Fibroblast of skin of back (primary cell): ENCODE data around the gene TMEM126A. TPM values are rescaled to one million over a fixed set of nuclear protein-coding genes. Genes with fewer than 3 reads are reported as not detected.
"Not testable (repeated sequence)": the region's sequence is repeated elsewhere in the genome, so short reads cannot be mapped to it uniquely, and the experiment has no call there.

Experiments used
- DNase-seq: peaks from one replicate; pipeline ENCODE4 v3.0.0-alpha.2; 2013
- polyA plus RNA-seq, 2 experiments: library from polyadenylated mRNA; unstranded; fragments of 120-200 nt; gene quantifications; one replicate each; pipeline ENCODE4 v1.2.1, GENCODE V29; 2013; ENCODE audit not compliant: insufficient read length in 2 of 2

TMEM126A gene
- 41.6 TPM for polyA plus RNA-seq (2013, experiment 1 of 2; ENCODE audit: insufficient read length)
- 37.7 TPM for polyA plus RNA-seq (2013, experiment 2 of 2; ENCODE audit: insufficient read length)

DNA sequence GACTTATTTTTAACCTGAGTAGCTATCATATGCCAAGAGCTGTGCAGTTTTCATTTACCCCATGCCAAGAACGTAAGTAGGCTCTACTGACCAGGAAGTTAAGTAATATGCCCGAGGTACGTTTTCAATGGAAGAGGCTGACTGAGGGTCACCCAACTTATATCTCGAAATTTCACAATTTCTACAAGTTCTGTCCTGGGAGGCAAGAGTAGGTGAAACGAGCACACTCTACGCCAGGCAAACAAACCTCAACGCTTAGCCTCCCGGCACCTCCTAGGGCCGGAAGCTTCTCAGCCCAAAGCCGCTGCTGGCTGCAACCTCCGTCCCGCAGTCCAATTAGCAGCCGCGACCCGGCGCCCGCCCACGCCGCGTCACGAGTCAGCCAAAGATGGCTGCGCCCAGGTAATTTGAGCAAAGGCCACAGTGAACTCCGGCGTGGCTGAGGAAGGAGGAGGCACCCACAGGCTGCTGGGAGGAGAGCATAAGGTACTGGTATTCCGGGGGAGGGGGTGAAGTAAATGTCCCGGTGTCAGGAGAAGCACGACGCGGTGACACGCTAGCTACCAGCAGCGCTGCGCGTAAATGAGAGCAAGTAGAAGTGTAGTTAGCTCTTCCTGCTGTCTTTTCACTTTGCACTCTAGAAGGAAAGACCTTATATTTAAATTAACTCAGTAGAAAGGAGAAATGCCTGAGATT, at the start of gene TMEM126A:
TMEM126A (plus strand) TSS at position 364 of the 696 bp plus-strand sequence. CDS start 2,289 bp downstream, outside the sequence.
- peak; percentile 83 for DNase-seq

DNA sequence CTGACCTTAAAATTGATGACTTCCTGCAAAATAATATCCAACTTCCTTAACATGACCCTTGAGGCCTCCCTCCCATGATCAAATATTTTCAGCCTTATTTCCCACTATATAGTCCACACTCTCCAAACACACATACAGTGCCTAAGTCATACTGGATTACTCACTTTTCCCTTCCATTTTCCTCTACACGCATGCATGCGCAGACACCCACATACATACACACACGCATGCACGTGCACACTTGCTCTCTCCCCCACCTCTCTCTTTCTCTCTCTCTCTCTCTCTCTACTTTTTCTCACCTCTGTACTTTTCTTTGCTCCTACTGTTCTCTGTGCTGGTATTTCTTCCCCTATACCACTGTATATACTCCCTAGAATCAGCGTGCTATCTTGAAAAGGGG, 48.7 kb upstream of the TMEM126A start:
- DNase-seq = no peak

DNA sequence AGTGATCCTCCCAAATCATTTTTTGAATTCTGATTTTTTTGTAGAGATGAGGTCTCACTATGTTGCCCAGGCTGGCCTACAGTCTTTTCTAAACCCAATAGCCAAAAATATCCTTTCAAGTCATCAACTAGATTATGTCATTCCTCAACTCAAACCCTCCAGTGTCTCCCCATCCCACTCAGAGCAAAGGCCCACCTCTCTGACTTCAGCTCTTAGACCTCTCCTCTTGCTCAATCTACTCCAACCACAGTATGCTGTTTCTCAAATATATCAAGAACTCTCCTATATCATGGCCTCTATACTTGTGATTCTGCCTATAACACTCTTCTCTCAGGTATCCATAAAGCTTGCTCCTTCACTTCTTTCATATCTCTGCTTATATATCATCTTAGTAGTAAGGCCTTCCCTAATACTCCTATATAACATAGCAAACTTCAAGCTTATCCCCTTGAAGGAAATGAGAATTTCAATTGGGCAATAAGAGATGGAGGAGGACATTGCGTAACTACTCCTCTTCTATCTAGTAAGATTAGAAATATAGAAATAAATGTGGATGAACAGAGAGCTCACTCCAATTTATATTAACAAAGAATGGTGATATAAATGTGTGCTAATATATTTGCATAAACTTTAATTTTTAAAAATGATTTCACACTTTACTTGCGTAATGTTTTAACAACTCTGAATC, 45.1 kb upstream of the TMEM126A start:
- no peak for DNase-seq

DNA sequence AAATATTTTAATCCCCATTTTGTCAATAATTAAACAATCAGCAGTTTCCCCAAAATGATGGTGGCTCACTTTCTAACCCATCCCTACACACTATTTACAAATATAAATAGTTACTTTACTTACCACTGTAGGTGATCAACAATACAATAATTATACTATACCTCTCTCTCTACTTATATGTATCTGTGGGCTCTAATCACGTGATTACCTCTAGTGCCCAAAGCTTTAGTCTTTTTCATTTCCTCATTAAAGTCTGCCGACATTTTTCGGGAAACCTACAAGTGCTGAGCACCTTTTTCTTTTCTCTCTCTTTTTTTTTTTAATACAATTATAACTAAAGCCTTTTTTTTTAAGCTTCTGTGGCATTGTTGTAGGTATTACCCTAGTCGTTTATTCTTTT, 44.5 kb upstream of the TMEM126A start:
- DNase-seq = no peak

DNA sequence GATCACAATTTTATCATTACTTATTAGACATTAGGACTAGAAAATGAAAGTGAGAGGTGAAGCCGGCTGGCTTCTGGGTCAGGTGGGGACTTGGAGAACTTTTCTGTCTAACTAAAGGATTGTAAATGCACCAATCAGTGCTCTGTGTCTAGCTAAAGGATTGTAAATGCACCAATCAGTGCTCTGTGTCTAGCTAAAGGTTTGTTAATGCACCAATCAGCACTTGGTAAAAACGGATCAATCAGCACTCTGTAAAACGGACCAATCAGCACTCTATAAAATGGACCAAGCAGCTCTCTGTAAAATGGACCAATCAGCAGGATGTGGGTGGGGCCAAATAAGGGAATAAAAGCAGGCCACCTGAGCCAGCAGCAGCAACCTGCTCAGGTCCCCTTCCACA, 41.5 kb upstream of the TMEM126A start:
- not testable (repeated sequence) for DNase-seq

DNA sequence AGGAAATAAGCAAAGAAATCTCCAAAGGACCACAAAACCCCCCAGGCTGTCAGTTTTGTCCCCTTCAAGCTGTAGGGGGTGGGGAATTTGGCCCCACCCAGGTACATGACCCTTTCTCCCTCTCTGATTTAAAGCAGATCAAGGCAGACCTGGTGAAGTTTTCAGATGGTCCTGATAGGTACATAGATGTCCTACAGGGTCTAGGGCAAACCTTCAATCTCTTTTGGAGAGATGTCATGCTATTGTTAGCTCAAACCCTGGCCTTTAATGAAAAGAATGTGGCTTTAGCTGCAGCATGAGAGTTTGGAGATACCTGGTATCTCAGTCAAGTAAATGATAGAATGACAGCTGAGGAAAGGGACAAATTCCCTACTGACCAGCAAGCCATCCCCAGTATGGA, 39.1 kb upstream of the TMEM126A start:
- DNase-seq = not testable (repeated sequence)

DNA sequence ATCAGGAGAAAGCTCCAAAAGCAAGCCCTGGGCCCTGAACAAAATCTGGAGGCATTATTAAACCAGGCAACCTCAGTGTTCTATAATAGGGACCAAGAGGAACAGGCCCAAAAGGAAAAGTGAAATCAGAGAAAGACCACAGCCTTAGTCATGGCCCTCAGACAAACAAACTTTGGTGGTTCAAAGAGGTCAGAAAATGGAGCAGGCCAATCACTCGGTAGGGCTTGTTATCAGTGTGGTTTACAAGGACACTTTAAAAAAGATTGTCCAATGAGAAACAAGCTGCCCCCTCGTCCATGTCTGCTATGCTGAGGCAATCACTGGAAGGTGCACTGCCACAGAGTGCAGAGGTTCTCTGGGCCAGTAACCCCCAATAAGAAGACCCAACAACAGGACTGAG, 38.5 kb upstream of the TMEM126A start:
- not testable (repeated sequence) for DNase-seq

DNA sequence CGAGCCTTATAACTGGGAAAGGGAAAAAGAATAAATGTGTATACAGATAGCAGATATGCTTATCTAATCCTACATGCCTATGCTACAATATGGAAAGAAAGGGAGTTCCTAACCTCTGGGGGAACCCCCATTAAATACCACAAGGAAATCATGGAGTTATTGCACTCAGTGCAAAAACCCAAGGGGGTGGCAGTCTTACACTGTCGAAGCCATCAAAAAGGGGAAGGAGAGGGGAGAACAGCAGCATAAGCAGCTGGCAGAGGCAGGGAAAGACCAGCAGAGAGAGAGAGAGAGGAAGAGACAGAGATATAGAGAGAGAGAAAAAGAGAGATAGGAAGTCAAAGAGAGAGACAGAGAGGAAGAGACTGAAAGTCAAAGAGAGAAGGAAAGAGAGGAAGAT, 36.1 kb upstream of the TMEM126A start:
- not testable (repeated sequence) for DNase-seq

DNA sequence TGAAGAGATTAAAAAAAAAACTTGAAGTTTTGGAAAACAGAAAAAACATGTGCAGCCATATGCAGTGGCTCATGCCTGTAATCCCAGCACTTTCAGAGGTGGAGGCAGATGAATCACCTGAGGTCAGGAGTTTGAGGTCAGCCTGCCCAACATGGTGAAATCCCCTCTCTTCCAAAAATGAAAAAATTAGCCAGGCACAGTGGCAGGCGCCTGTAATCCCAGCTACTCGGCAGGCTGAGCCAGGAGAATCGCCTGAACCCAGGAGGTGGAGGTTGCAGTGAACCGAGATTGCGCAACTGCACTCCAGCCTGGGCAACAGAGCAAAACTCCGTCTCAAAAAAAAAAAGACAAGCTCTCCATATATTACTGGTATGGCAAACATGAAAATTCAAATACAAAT, 28.3 kb upstream of the TMEM126A start:
- no peak for DNase-seq

DNA sequence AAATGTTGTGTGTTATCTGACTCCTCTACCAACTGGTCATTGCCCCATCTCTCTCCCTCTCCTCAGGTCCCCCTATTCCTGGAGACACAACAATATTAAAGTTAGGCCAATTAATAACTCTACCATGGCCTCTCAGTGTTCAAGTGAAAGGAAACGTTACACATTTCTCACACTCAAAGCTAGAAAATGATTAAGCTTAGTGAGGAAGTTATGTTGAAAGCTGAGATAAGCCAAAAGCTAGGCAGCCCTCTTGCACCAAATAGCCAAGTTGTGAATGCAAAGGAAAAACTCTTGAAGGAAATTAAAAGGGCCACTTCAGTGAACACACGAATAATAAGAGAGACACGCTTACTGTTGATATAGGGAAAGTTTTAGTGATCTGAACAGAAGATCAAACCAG, 27.5 kb upstream of the TMEM126A start:
- DNase-seq = no peak

DNA sequence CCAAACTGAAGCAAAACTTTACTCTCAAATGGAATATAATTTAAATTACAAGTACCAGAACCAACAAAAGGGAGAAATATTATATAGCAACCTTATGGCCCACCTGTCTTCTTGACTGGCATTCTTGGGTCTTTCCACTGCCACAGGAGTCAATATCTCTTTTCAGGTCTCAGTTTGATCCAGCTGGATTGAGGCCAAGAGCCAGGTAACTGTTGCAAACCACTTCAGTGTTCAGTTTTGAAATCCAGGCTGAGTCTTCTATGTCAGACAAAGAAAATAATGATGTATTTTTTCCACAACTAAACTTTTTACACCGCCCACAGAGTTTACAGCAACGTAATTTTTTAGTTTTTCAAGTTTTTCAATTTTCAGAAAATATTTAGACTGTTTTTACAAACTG, 21.3 kb upstream of the TMEM126A start:
- DNase-seq = no peak

DNA sequence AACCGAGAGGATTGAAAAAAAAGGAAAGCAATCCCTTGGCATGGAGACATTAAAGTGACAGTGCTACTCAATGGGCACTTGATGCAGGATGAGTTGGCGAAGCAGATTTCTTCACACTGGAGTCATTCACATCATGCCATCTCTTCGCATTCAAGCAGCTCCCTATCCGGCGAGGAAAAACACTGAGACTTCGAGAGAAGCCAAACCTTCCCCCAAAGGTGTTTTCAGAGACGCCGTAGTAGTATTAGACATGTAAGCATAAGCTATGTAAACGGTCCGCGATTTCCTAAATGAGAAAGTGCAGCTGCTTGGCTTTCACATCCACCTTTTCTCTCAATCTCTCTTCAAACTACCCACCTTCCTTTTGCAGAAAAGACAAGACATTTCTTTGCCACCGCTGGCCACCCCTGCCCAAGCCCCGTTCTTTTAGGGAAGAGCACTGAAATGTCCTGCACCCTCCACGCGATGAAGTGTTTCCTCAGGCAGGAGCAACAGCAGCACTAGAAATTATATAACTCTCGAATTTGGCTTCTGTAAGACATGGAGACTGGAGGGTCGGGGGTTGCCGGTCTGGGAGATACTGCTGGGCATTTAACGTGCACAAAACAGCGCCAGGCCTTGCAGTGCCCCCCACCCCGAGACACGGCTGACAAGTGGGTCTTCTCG, 20.3 kb upstream of the TMEM126A start, which contains the start of gene DLG2:
DLG2 (minus strand) TSS at position 13 of the 666 bp plus-strand sequence.
- DNase-seq = peak; percentile 36

DNA sequence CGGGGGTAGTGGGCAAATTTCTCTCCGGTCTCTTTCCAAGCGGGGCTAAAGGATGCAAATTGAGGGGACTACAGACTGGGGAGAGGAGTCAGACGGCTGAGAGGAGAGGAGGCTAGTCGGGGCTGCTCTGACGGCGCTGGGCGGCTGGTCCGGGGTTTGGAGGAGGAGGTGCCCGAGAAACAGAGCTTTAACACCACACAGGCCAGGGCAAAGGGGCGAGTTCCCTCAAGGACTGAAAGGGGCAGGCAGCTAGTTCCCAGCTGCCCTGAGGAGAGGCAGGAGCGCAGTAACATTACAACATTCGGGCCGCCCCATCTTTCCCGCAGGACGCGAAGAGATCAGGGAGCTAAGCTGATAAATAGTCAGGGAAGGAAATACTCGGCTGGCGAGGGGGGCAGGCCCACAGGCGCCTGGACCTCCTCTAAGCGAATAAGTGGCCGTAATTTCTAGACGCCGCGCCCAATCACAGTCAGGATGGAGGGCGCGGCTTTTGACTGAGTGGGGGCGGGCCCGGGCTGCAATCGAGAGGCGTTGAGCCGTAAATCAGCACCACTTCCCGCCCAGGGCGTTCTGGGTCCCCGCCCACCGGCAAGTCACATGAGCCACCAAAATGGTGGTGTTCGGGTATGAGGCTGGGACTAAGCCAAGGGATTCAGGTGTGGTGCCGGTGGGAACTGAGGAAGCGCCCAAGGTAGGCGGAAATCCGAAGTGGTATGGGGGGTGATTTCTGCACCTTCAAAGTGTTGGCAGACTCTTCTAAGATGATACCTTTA, 19.6 kb upstream of the TMEM126A start, which contains the start of gene TMEM126B:
TMEM126B (plus strand) TSS at position 596 of the 773 bp plus-strand sequence; CDS start at position 611, 15 bp downstream.
- peak; percentile 98 for DNase-seq

DNA sequence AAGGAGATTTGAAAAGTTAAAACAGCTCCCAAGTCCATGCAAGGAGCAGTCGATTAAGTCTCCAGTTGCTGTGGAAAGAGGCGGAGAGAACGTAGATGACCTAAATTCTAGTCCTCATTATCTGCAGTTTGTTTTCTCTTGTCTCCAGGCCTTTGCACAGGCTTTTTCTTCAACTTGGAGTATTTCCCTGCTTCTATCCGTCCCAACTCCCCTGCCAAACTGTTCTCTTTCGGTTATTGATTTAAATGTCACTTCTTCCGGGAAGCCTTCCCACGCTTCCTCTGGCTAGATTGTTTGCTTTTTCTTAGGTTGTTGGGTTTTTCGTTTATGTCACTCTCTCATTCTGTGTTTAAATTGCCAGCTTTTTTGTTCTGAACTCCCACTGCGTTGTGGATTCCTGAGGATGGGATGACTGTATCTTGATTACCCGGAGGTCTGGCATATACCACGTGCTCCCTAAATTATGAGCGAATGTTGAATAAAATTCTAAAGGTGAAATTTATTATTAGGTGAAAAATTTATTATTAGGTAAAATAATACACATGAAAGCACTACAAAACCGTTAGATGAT, 18.9 kb upstream of the TMEM126A start:
- DNase-seq = peak; percentile 5

DNA sequence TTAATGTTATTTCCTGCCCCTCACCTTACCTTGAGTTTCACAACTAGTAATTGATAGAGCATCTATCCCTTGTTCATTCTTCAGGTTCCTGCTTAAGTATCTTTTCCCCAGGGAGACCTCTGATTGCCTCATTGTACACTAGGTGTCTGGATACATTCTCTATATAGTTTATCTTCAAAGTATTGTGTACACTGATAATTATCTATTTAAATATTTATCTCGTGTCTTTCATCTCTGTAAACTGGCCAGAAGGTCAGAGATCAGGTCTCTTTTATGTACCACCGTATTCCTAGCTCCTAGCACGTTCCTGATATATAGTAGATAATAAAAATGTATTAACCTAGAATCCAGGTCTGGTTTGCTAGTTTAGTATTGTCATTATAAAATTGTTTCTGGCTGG, 13.0 kb upstream of the TMEM126A start:
- DNase-seq = no peak

DNA sequence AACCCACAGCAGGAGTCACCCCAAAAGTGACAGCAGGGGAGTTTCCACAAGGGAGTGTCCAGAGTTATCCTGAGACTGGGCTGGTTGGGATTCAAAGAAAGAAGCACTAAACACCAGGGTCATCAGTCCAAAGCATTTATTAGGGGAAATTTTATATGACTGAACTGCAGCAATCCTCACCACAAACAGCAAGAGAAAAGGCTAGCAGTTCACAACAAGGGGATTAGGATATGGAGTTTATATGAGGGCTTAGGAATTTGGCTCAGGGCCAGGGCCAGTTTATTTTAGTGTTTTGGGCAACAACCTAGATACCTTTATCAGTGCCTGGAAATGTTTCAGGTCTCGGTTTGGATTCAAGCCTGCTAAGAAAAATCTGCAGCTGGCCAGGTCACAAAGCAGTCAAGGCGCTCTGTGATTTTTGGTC, 4.6 kb upstream of the TMEM126A start:
- no peak for DNase-seq

DNA sequence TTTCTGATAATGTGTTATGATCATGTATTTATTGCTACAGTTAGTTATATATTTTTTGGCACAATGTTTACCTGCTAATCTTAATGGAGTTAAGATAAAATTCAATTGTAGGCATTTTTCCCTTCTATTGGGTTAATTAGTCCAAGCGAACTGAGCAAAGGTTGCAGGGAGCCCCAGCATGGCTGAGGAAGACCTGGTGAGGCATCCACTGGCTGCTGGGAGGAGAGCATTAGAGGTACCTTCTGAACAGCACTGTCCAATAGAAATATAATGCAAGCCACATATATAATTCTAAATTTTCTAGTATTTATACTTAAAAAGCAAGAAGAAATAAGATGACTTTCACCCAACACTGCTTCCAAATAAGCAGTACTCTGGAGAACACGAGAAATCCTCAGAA, 689 bp upstream of the TMEM126A start:
- no peak for DNase-seq

DNA sequence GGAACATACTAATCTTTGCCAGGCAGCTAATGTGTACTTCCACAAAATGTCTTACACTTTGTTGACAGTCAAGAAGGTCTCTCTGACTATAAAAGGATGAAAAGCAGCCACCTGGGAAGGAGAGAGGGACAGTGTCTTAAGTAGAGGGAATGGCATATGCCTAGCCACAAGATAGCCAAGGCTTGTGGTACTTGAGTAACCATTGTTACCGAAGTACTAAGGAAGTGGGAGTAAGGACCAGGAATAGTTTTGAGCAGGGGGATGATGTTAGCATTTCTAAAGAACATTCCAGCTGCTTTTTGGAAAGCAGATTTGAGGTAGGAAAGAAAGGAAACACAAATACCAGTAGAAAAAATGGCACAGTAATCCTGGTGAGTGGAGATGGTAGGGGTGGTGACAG, 3.4 kb downstream of the TMEM126A start:
- no peak for DNase-seq

DNA sequence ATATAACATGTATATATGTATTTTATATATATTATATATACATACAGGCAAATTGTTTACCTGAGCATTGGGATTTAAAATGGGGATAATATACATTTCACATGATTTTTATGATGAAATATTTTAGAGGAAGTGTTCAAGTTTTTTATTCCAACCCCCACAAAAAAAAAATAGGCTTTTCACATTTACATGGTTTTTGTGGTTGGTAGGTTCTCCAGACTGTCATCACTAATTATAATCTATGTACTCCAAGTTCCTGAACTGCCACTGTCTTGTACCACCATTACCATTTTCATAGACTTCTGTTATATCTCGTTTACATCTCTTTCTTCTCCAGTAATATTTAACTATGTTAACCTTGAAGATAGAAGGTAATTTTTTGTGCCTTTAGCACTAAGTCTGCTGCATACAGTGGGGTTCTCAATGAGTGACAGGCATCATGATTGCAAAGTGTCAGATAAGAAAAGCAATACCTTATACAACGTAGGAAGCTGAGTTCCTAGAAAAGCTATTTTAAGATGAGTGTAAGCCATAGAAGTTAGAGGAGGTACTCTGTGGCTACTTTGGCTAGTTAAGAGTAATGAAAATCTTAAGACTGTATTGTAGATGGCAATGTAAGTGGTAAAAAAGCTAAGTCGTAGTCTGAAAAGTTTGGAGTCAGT, 5.2 kb downstream of the TMEM126A start:
- no peak for DNase-seq

DNA sequence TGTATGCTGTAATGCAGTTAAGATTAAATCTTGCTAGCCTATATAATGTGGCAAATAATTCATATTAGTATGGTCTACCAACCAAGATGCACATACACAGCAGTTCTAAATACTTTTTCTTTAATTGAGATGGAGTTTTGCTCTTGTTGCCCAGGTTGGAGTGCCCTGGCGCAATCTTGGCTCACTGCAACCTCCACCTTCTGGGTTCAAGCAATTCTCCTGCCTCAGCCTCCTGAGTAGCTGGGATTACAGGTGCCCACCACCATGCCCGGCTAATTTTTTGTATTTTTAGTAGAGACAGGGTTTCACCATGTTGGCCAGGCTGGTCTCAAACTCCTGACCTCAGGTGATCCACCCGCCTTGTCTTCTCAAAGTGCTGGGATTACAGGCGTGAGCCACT, 6.6 kb downstream of the TMEM126A start:
- not testable (repeated sequence) for DNase-seq

DNA sequence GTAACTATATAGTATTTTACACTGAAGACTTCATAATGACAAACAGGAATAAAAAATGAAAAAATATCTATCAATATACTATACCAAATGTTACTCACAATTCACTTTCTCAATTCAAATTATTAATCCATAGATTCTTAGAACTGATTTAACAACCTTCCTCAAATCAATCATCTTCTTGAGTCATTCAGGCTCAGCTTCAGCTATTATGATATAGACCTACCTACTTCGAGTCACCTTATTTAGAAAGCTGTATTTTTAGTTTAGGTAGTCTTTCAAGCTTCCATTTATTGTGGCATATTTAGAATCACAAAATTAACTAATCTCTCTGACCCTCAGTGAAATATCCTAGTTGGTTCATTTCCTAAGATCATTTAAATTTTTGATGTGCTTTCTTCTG, 9.0 kb downstream of the TMEM126A start:
- no peak for DNase-seq

DNA sequence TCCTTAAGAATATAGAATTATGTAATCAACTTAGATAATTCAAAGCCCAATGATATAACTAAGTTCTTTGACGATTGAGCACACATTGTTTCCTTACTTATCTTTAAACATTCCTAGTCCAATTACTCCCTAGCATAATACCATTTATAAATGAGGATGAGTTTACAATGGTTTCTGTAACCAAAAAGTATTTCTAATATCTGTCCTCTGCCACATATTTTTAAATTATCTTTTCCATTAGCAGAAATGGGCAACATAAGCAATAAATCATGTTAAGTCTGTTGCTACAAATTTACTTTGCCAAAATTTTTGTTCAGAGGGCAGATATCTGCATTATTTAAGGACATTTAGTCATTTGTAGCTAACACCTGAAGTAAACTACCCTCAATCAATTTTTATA, 10.4 kb downstream of the TMEM126A start:
- no peak for DNase-seq
